HEK293 (cell line): ENCODE data around the gene ERG.

ENCODE experiments used
- CTCF ChIA-PET: fragments of 350-600 bp; formaldehyde crosslinking; extraction: SDS; loops from one replicate; lab custom pipeline; 2021; ENCODE audit warnings: antibody characterized with exemption; lab: Yijun Ruan, JAX
- POLR2A ChIA-PET: fragments of 300-600 bp; formaldehyde crosslinking; extraction: SDS; loops from one replicate; lab custom pipeline; 2020; ENCODE audit warnings: antibody characterized with exemption, inconsistent platforms; lab: Yijun Ruan, JAX
- H3K27ac ChIP-seq: fragments of 200-500 bp; sonication (Bioruptor generic); 2 replicates; pipeline ENCODE4 v1.5.1; 2014; ENCODE audit warnings: low read depth, low read length, control low read depth, inconsistent platforms; ENCODE audit errors: extremely low read depth
- H3K36me3 ChIP-seq, 2 experiments: fragments of 200-500 bp in 1 of 2; sonication (Bioruptor generic) in 1 of 2; 1 replicate in 1 of 2; 2 replicates in 1 of 2; pipeline ENCODE4 v1.5.1; 2014 to 2017; ENCODE audit warnings: inconsistent platforms in 2 of 2, low read length in 2 of 2; ENCODE audit not compliant: control insufficient read depth in 2 of 2, insufficient read depth in 1 of 2
- H3K4me1 ChIP-seq: fragments of 200-500 bp; sonication (Bioruptor generic); 2 replicates; pipeline ENCODE4 v1.5.1; 2014; ENCODE audit warnings: mild to moderate bottlenecking, low read length, inconsistent platforms; ENCODE audit not compliant: control insufficient read depth, insufficient read depth
- H3K4me3 ChIP-seq: 2 replicates; pipeline ENCODE4 v1.5.1; 2011; ENCODE audit warnings: low read depth, mild to moderate bottlenecking, control low read depth, low read length, moderate library complexity
- H3K9me3 ChIP-seq: fragments of 200-500 bp; sonication (Bioruptor generic); 2 replicates; pipeline ENCODE4 v1.5.1; 2014; ENCODE audit warnings: low read depth, low read length, inconsistent platforms; ENCODE audit not compliant: control insufficient read depth, insufficient read depth
- BCL11B ChIP-seq: fragments of 450-650 bp; formaldehyde crosslinking; IDR thresholded peaks from 2 replicates; pipeline ENCODE4 v1.5.1; 2016; ENCODE audit warnings: low read depth, missing biosample characterization, missing genetic modification characterization
- EGR2 ChIP-seq: fragments of 450-650 bp; formaldehyde crosslinking; IDR thresholded peaks from 2 replicates; pipeline ENCODE4 v1.5.1; 2016; ENCODE audit warnings: low read depth, missing biosample characterization, missing genetic modification characterization
- GLI2 ChIP-seq: fragments of 450-650 bp; formaldehyde crosslinking; IDR thresholded peaks from 2 replicates; pipeline ENCODE4; 2017; ENCODE audit warnings: missing biosample characterization, missing genetic modification characterization, low read depth, borderline replicate concordance
- KLF1 ChIP-seq: fragments of 450-650 bp; formaldehyde crosslinking; IDR thresholded peaks from 2 replicates; pipeline ENCODE4 v1.5.1; 2016; ENCODE audit warnings: missing biosample characterization, missing genetic modification characterization
- ZFHX2 ChIP-seq: fragments of 450-650 bp; formaldehyde crosslinking; conservative IDR thresholded peaks from 2 replicates; pipeline ENCODE4 v1.5.1; 2016; ENCODE audit warnings: missing biosample characterization, missing genetic modification characterization
- ZIC2 ChIP-seq: fragments of 450-650 bp; formaldehyde crosslinking; IDR thresholded peaks from 2 replicates; pipeline ENCODE4 v1.5.1; 2016; ENCODE audit warnings: missing biosample characterization, missing genetic modification characterization
- ZNF223 ChIP-seq: fragments of 450-650 bp; formaldehyde crosslinking; IDR thresholded peaks from 2 replicates; pipeline ENCODE4 v1.5.1; 2016; ENCODE audit warnings: missing biosample characterization, missing genetic modification characterization
- ZNF544 ChIP-seq: fragments of 450-650 bp; formaldehyde crosslinking; IDR thresholded peaks from 2 replicates; pipeline ENCODE4 v1.5.0; 2017; ENCODE audit warnings: missing biosample characterization, missing genetic modification characterization
- ZNF791 ChIP-seq: fragments of 450-650 bp; formaldehyde crosslinking; IDR thresholded peaks from 2 replicates; pipeline ENCODE4 v1.5.1; 2016; ENCODE audit warnings: missing biosample characterization, missing genetic modification characterization
- ZSCAN16 ChIP-seq: fragments of 450-650 bp; formaldehyde crosslinking; IDR thresholded peaks from 2 replicates; pipeline ENCODE4 v1.5.1; 2016; ENCODE audit warnings: missing biosample characterization, missing genetic modification characterization
- TF ChIP-seq, protein P1 (sequence below): fragments of 450-650 bp; formaldehyde crosslinking; IDR thresholded peaks from 2 replicates; pipeline ENCODE4 v1.5.1; 2017; ENCODE audit warnings: missing biosample characterization, missing genetic modification characterization
- TF ChIP-seq, protein P2 (sequence below): fragments of 450-650 bp; formaldehyde crosslinking; conservative IDR thresholded peaks from 2 replicates; pipeline ENCODE4 v1.5.1; 2016; ENCODE audit warnings: low read depth, missing biosample characterization, missing genetic modification characterization
- TF ChIP-seq, protein P3 (sequence below): fragments of 450-650 bp; formaldehyde crosslinking; IDR thresholded peaks from 2 replicates; pipeline ENCODE4 v1.5.1; 2016; ENCODE audit warnings: missing biosample characterization, missing genetic modification characterization

The ERG gene

DNA sequence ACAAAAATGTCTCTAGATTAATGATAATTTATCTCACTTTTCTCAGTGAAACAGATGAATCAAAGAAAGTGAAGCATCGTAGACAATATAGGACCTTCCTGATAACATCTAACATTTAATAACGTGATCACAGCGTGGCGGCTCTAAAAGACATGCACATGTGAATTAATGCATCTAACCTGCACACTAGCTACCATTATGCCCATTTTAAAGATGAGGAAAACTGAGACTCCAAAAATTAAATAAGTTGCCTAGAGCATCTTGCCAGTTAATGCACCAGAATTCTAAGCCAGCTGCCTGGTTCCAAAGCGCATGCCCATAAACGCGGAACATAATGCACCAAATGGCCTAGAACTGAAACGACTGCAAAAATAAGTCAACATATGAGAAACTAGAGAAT is 23.5 kb downstream of the ERG start (continued):
- TF ChIP-seq ZNF223 (tag by site-specific recombination), result no peak
- no peak for TF ChIP-seq ZSCAN16 (tag by site-specific recombination)
- TF ChIP-seq KLF1, result no peak
- TF ChIP-seq, protein P1, sequence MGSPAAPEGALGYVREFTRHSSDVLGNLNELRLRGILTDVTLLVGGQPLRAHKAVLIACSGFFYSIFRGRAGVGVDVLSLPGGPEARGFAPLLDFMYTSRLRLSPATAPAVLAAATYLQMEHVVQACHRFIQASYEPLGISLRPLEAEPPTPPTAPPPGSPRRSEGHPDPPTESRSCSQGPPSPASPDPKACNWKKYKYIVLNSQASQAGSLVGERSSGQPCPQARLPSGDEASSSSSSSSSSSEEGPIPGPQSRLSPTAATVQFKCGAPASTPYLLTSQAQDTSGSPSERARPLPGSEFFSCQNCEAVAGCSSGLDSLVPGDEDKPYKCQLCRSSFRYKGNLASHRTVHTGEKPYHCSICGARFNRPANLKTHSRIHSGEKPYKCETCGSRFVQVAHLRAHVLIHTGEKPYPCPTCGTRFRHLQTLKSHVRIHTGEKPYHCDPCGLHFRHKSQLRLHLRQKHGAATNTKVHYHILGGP (tag by site-specific recombination), result no peak
- TF ChIP-seq BCL11B (tag by site-specific recombination), result no peak
- no peak for TF ChIP-seq GLI2 (tag by site-specific recombination)
- TF ChIP-seq ZNF791 (tag by site-specific recombination), result no peak

DNA sequence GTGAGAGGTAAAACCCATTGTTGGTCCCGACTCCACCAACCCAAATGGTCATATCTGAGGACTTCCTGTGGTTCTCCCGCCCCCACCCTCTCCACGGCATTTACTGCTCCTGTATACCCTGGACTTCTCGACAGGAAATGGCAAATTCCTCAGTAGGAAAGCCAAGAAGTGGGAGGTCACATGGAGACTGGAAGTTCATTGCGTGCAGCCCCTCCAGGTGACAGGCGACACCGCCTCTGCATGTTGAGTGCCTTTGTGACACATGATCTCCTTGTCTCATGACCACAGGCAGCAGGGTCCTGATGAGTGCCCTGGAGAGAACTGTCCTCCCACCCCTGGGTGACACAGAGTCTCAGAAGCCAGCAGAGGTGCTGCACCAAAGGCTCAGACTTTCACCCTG is 24.2 kb downstream of the ERG start:
- Histone ChIP-seq H3K4me1 (peaks cover 9% of the 10 kb centered on the region; the same call in 1 of the 2 replicates), H3K36me3 (no peaks in the 10 kb centered on the region), H3K4me3 (no peak overlapping the region)
- CTCF ChIA-PET, result no interaction called here
- POLR2A ChIA-PET, result no interaction called here
- no peak for TF ChIP-seq ZNF544 (tag by site-specific recombination)
- peak; percentile 60 for TF ChIP-seq EGR2 (tag by site-specific recombination)
- TF ChIP-seq ZIC2 (tag by site-specific recombination), result 0 out of 2 replicates have a peak, but pooled peaks have one; percentile 19
- TF ChIP-seq, protein P2, sequence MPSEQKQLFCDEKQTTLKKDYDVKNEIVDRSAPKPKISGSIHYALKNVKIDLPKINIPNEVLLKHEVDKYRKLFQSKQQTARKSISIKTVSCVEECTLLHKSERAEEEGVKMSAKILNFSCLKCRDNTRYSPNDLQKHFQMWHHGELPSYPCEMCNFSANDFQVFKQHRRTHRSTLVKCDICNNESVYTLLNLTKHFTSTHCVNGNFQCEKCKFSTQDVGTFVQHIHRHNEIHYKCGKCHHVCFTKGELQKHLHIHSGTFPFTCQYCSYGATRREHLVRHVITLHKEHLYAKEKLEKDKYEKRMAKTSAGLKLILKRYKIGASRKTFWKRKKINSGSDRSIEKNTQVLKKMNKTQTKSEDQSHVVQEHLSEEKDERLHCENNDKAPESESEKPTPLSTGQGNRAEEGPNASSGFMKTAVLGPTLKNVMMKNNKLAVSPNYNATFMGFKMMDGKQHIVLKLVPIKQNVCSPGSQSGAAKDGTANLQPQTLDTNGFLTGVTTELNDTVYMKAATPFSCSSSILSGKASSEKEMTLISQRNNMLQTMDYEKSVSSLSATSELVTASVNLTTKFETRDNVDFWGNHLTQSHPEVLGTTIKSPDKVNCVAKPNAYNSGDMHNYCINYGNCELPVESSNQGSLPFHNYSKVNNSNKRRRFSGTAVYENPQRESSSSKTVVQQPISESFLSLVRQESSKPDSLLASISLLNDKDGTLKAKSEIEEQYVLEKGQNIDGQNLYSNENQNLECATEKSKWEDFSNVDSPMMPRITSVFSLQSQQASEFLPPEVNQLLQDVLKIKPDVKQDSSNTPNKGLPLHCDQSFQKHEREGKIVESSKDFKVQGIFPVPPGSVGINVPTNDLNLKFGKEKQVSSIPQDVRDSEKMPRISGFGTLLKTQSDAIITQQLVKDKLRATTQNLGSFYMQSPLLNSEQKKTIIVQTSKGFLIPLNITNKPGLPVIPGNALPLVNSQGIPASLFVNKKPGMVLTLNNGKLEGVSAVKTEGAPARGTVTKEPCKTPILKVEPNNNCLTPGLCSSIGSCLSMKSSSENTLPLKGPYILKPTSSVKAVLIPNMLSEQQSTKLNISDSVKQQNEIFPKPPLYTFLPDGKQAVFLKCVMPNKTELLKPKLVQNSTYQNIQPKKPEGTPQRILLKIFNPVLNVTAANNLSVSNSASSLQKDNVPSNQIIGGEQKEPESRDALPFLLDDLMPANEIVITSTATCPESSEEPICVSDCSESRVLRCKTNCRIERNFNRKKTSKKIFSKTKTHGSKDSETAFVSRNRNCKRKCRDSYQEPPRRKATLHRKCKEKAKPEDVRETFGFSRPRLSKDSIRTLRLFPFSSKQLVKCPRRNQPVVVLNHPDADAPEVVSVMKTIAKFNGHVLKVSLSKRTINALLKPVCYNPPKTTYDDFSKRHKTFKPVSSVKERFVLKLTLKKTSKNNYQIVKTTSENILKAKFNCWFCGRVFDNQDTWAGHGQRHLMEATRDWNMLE (tag by site-specific recombination), result no peak
- TF ChIP-seq ZFHX2 (tag by site-specific recombination), result peak; percentile 71
- TF ChIP-seq, protein P3, sequence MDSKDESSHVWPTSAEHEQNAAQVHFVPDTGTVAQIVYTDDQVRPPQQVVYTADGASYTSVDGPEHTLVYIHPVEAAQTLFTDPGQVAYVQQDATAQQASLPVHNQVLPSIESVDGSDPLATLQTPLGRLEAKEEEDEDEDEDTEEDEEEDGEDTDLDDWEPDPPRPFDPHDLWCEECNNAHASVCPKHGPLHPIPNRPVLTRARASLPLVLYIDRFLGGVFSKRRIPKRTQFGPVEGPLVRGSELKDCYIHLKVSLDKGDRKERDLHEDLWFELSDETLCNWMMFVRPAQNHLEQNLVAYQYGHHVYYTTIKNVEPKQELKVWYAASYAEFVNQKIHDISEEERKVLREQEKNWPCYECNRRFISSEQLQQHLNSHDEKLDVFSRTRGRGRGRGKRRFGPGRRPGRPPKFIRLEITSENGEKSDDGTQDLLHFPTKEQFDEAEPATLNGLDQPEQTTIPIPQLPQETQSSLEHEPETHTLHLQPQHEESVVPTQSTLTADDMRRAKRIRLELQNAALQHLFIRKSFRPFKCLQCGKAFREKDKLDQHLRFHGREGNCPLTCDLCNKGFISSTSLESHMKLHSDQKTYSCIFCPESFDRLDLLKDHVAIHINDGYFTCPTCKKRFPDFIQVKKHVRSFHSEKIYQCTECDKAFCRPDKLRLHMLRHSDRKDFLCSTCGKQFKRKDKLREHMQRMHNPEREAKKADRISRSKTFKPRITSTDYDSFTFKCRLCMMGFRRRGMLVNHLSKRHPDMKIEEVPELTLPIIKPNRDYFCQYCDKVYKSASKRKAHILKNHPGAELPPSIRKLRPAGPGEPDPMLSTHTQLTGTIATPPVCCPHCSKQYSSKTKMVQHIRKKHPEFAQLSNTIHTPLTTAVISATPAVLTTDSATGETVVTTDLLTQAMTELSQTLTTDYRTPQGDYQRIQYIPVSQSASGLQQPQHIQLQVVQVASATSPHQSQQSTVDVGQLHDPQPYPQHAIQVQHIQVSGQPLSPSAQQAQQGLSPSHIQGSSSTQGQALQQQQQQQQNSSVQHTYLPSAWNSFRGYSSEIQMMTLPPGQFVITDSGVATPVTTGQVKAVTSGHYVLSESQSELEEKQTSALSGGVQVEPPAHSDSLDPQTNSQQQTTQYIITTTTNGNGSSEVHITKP (tag by site-specific recombination), result 0 out of 2 replicates have a peak, but pooled peaks have one; percentile 15
- TF ChIP-seq, all 188 proteins: peak for 4
- H3K9me3 ChIP-seq, result no peaks in the 10 kb centered on the region
- H3K27ac ChIP-seq, result no peak overlapping the region
